A673 (cell line): ENCODE data around the gene UBAP2L. TPM values are rescaled to one million over a fixed set of nuclear protein-coding genes. Genes with fewer than 3 reads are reported as not detected.

Experiments used
- BruUV-seq: library from RNA; stranded (reverse); fragments of 400-500 nt; replicated peaks from 2 replicates; lab custom pipeline; 2021; lab: Mats Ljungman, UMichigan
- CTCF ChIA-PET: fragments of 300-600 bp; sonication (Branson Sonifier 250); formaldehyde crosslinking; loops from one replicate; lab custom pipeline; 2022; ENCODE audit warnings: antibody characterized with exemption; lab: Charles Lee
- POLR2A ChIA-PET: fragments of 300-600 bp; sonication (Branson Sonifier 250); formaldehyde crosslinking; loops from one replicate; lab custom pipeline; 2022; ENCODE audit warnings: antibody characterized with exemption; ENCODE audit not compliant: low non-redundant PET; lab: Charles Lee
- DNase-seq: peaks from one replicate; pipeline ENCODE4 v3.0.0-alpha.2; 2015; ENCODE audit warnings: low spot score
- H3K27ac ChIP-seq: fragments of 200-600 bp; sonication (generic); 2 replicates; pipeline ENCODE4 v1.5.1; 2016; ENCODE audit warnings: mixed run types, low read depth, mild to moderate bottlenecking, mixed read lengths, antibody characterized with exemption, low read length; ENCODE audit not compliant: poor library complexity, severe bottlenecking
- H3K27me3 ChIP-seq: fragments of 200-600 bp; sonication (generic); replicated peaks from 2 replicates; pipeline ENCODE4 v1.6.1; 2017; ENCODE audit warnings: mixed run types, low read depth, mild to moderate bottlenecking, mixed read lengths, antibody characterized with exemption, low read length; ENCODE audit not compliant: insufficient read depth, poor library complexity
- H3K36me3 ChIP-seq: fragments of 200-600 bp; sonication (generic); 2 replicates; pipeline ENCODE4 v1.6.1; 2016; ENCODE audit warnings: mixed run types, mild to moderate bottlenecking, mixed read lengths, antibody characterized with exemption, low read length; ENCODE audit not compliant: insufficient read depth, poor library complexity, severe bottlenecking
- H3K4me1 ChIP-seq: fragments of 200-600 bp; sonication (generic); 2 replicates; pipeline ENCODE4 v1.6.1; 2017; ENCODE audit warnings: mixed run types, mild to moderate bottlenecking, mixed read lengths, antibody characterized with exemption, low read length; ENCODE audit not compliant: insufficient read depth, poor library complexity, severe bottlenecking
- H3K4me3 ChIP-seq: fragments of 200-600 bp; sonication (generic); 2 replicates; pipeline ENCODE4 v1.5.1; 2016; ENCODE audit warnings: low read depth, mixed run types, mild to moderate bottlenecking, mixed read lengths, low read length; ENCODE audit not compliant: poor library complexity, severe bottlenecking
- H3K9me3 ChIP-seq: fragments of 200-600 bp; sonication (generic); 2 replicates; pipeline ENCODE4 v1.6.1; 2016; ENCODE audit warnings: mixed run types, low read depth, mild to moderate bottlenecking, mixed read lengths, antibody characterized with exemption, low read length; ENCODE audit not compliant: poor library complexity, severe bottlenecking
- EZH2 ChIP-seq: fragments of 200-600 bp; sonication (generic); IDR thresholded peaks from 2 replicates; pipeline ENCODE4 v1.6.1; 2017; ENCODE audit warnings: borderline replicate concordance, low read depth, mild to moderate bottlenecking, mixed read lengths, antibody characterized with exemption, low read length; ENCODE audit not compliant: poor library complexity, severe bottlenecking
- intact Hi-C: fragments of 100-400 bp; cut with micrococcal nuclease; formaldehyde crosslinking; loops from one replicate; pipeline ENCODE4 v1.10.0; 2022; ENCODE audit not compliant: unreplicated experiment
- total RNA-seq: library from RNA; stranded (reverse); gene quantifications from 2 replicates; pipeline ENCODE4 v1.2.3, GENCODE V29; 2021
- TF ChIP-seq, protein P1 (sequence below): fragments of 300-800, 200-600 bp; sonication (generic); conservative IDR thresholded peaks from 2 replicates; pipeline ENCODE4 v1.5.1; 2017; ENCODE audit warnings: low read depth, mild to moderate bottlenecking, antibody characterized with exemption, low read length, moderate library complexity, mixed read lengths

Gene UBAP2L
- total RNA-seq, 1 experiment from 2014 or later = 269 TPM

DNA sequence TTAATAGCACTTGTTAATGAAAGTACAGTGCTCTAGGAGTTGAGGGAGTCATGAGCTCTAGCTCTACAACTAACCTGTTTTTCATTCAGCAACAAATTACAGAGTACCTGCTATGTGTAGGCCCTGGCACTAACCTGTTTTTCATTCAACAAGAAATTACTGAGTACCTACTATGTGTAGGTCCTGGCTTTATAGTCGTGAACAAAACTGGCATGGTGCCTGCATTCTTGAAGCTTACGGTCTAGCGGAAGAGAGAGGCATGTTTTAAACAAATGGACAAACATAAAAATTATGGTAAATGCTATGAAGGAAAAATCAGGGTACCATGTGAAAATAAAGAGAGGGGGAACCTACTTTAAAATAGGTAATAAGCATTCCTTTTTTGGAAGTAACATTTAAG, 2.2 kb upstream of the UBAP2L start:
- ChIA-PET POLR2A (interaction anchor here (0.6 kb wide), 2 partner anchors 36 to 405 kb away, joined by 3 to 4 read pairs; no protein-coding TSS in a partner anchor), CTCF (interaction anchor here (0.6 kb wide), 1 partner anchor 866 kb away, joined by 3 read pairs; no protein-coding TSS in a partner anchor)
- BruUV-seq = no TSS peak
- Histone ChIP-seq H3K4me1 (peaks cover 20% of the 10 kb centered on the region), H3K27ac (peak overlapping the region; percentile 96), H3K9me3 (no peaks in the 10 kb centered on the region), H3K27me3 (no peaks in the 10 kb centered on the region), H3K4me3 (peak overlapping the region; percentile 71), H3K36me3 (peaks cover 33% of the 10 kb centered on the region)
- intact Hi-C loops = no loop called here
- no peak for DNase-seq
- TF ChIP-seq EZH2 = no peak
- TF ChIP-seq, protein P1, sequence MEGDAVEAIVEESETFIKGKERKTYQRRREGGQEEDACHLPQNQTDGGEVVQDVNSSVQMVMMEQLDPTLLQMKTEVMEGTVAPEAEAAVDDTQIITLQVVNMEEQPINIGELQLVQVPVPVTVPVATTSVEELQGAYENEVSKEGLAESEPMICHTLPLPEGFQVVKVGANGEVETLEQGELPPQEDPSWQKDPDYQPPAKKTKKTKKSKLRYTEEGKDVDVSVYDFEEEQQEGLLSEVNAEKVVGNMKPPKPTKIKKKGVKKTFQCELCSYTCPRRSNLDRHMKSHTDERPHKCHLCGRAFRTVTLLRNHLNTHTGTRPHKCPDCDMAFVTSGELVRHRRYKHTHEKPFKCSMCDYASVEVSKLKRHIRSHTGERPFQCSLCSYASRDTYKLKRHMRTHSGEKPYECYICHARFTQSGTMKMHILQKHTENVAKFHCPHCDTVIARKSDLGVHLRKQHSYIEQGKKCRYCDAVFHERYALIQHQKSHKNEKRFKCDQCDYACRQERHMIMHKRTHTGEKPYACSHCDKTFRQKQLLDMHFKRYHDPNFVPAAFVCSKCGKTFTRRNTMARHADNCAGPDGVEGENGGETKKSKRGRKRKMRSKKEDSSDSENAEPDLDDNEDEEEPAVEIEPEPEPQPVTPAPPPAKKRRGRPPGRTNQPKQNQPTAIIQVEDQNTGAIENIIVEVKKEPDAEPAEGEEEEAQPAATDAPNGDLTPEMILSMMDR = no peak

DNA sequence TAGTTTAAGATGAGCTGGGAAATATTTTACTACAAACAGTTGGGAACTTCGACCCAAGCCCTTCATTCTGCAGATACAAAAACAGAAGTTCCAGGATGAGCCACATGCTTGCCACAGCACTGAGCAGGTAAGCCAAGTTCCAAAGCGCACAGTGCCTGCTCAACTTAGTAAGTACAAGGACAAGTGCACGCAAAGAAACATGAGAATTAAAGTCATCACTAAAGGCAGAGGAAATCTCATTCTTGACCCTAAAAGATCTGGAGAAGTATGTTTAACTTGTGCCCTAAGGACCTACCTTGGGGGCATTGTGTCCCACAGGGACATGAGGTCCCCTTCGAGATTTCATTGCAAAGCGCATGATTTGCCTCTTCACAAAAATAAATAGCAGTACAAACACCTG, 1.2 kb upstream of the UBAP2L start:
- Histone ChIP-seq H3K36me3 (peaks cover 25% of the 10 kb centered on the region), H3K4me3 (peak overlapping the region; percentile 71), H3K27ac (peak overlapping the region; percentile 96), H3K4me1 (peaks cover 23% of the 10 kb centered on the region), H3K9me3 (no peaks in the 10 kb centered on the region), H3K27me3 (no peaks in the 10 kb centered on the region)
- POLR2A ChIA-PET = no interaction called here
- intact Hi-C loops = no loop called here
- CTCF ChIA-PET = no interaction called here
- DNase-seq = peak; percentile 16
- BruUV-seq = TSS peak; percentile 67
- no peak for TF ChIP-seq EZH2
- TF ChIP-seq, protein P1 = no peak

DNA sequence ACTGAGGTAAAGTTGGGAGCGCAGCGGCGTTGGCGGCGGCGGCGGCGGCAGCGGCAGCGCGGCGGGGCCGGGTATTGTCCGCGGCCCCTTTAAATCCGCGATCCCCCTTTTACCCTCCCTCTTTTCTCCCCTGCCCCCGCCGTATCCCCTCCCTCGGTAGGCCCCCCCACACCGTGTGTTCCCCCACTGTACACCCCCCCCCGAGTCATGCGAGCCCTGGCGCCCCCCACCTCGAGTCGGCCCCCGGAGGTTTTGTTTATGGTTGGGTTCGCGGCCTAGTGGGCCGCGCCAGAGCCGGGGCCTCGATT, 169 bp downstream of the UBAP2L start:
- DNase-seq = no peak
- CTCF ChIA-PET = no interaction called here
- H3K27ac ChIP-seq = peak overlapping the region; percentile 96
- peaks cover 23% of the 10 kb centered on the region for H3K4me1 ChIP-seq
- no peak for TF ChIP-seq EZH2
- TF ChIP-seq, protein P1 = no peak
- H3K27me3 ChIP-seq = no peaks in the 10 kb centered on the region
- no TSS peak for BruUV-seq
- peaks cover 37% of the 10 kb centered on the region for H3K36me3 ChIP-seq
- peak overlapping the region; percentile 71 for H3K4me3 ChIP-seq
- POLR2A ChIA-PET = interaction anchor here (0.9 kb wide), 1 partner anchor 231 kb away, joined by 11 read pairs; no protein-coding TSS in a partner anchor
- intact Hi-C loops = no loop called here
- no peaks in the 10 kb centered on the region for H3K9me3 ChIP-seq
